ENCODE results near the gene ROBO3.

The ROBO3 gene

DNA sequence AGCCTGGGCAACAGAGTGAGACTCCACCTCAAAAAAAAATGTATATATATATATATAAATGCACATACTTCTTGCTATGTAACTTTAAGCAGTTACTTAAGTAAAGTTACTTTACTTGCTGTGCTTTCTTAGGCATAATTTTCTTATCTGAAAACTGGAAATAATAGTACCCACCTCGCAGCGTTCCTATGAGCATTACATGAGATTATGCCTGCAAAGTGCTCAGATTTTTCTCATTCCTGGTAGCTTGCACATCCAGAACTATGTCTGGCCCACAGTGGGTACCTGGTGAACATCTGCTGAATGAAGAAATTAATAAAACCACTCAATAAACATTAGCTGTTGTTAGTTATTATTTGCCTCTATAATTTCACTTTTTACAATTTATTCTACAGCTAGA, 6.1 kb upstream of the ROBO3 start:
- TF ChIP-seq, protein P1, sequence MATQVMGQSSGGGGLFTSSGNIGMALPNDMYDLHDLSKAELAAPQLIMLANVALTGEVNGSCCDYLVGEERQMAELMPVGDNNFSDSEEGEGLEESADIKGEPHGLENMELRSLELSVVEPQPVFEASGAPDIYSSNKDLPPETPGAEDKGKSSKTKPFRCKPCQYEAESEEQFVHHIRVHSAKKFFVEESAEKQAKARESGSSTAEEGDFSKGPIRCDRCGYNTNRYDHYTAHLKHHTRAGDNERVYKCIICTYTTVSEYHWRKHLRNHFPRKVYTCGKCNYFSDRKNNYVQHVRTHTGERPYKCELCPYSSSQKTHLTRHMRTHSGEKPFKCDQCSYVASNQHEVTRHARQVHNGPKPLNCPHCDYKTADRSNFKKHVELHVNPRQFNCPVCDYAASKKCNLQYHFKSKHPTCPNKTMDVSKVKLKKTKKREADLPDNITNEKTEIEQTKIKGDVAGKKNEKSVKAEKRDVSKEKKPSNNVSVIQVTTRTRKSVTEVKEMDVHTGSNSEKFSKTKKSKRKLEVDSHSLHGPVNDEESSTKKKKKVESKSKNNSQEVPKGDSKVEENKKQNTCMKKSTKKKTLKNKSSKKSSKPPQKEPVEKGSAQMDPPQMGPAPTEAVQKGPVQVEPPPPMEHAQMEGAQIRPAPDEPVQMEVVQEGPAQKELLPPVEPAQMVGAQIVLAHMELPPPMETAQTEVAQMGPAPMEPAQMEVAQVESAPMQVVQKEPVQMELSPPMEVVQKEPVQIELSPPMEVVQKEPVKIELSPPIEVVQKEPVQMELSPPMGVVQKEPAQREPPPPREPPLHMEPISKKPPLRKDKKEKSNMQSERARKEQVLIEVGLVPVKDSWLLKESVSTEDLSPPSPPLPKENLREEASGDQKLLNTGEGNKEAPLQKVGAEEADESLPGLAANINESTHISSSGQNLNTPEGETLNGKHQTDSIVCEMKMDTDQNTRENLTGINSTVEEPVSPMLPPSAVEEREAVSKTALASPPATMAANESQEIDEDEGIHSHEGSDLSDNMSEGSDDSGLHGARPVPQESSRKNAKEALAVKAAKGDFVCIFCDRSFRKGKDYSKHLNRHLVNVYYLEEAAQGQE (IDR thresholded peaks at IDR 0.05; ENCODE audit: insufficient read depth in 1 of 2, low read depth in 2 of 2, low read length in 2 of 2), result no peak
- TF ChIP-seq POLR2AphosphoS5 (IDR thresholded peaks at IDR 0.05; ENCODE audit: low read depth, low read length) (no peak), TAF1 (IDR thresholded peaks at IDR 0.05; ENCODE audit: borderline replicate concordance, insufficient read depth, low read length) (no peak), SIN3A (IDR thresholded peaks at IDR 0.05; ENCODE audit: borderline replicate concordance, insufficient read depth, low read length) (no peak), FOXP2 (optimal IDR thresholded peaks at IDR 0.05; ENCODE audit: borderline replicate concordance, extremely low read depth, extremely low read length, insufficient read depth) (no peak)

DNA sequence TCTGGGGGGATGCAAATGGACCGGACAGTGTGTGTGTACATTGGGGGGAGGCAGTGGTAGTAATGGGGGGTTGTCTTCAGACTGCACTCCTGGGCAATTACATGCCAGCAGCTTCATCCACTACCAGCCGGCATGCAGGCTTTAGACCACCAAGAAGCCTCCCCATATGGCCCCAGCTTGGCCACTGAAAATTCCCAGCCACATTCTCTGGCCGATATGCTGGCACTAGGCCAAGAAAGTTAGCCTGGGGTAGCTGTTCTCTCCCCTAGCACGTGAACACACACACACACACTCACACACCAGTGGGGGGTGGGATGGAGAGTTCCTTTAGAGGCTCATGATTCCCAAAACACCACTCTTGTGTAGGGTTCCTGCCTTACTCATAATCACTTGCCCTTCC, 3.6 kb upstream of the ROBO3 start:
- TF ChIP-seq POLR2AphosphoS5 (IDR thresholded peaks at IDR 0.05; ENCODE audit: low read depth, low read length) (no peak), FOXP2 (optimal IDR thresholded peaks at IDR 0.05; ENCODE audit: borderline replicate concordance, extremely low read depth, extremely low read length, insufficient read depth) (no peak), SIN3A (IDR thresholded peaks at IDR 0.05; ENCODE audit: borderline replicate concordance, insufficient read depth, low read length) (no peak)

DNA sequence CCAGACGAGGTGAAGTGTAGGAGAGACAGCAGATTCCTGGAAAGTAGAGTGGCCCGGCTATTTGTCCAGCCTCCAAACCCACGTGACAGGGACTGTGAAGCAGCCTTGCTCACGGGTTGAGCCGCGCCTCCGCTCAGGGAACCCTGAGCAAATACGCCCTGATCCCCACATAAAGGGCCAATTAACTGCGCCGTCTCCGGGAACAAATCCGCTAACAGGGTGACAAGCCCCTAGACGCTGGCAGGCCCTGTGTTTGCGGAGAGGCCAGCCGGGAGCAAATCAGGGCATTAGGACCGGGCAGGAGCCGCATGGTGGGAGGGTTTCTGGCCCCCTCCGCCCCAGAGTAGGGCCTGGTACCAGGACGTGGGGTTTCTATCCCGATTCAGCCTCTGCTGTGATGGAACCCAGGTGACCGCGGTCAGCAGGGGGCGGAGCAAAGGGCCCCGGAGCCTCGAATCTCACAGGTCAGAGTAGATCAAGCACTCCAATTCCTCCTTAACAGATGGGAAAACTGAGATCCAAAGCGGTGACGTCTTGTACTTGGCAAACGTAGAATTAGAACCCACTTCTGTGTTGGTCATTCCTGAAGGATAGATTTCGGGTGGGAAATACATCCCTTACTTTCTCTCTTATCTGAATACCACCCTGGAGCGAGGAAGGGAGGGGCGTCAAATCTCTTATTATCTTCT, 2.0 kb upstream of the ROBO3 start:
- TF ChIP-seq, protein P1 (IDR thresholded peaks at IDR 0.05; ENCODE audit: insufficient read depth in 1 of 2, low read depth in 2 of 2, low read length in 2 of 2), result no peak
- TF ChIP-seq TAF1 (IDR thresholded peaks at IDR 0.05; ENCODE audit: borderline replicate concordance, insufficient read depth, low read length) (no peak), FOXP2 (optimal IDR thresholded peaks at IDR 0.05; ENCODE audit: borderline replicate concordance, extremely low read depth, extremely low read length, insufficient read depth) (no peak), SIN3A (IDR thresholded peaks at IDR 0.05; ENCODE audit: borderline replicate concordance, insufficient read depth, low read length) (no peak), POLR2AphosphoS5 (IDR thresholded peaks at IDR 0.05; ENCODE audit: low read depth, low read length) (no peak)

DNA sequence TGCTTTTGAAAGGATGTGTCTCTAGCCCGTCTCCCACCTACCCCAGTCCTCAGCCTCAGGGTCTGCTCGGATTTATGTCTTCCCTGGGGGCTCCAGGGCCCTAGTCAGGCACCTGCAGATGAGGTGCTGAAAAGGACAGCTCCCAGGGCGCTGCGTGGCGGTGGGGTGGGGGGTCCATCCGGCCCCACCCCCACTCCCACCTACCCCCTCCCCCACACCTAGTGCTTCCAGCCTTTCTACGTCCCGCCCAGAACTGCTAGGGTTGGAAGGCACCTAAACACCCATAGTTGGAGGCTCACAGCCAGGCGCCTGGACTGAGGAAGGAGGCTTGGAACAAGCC, 1.4 kb upstream of the ROBO3 start:
- TF ChIP-seq SIN3A (IDR thresholded peaks at IDR 0.05; ENCODE audit: borderline replicate concordance, insufficient read depth, low read length) (no peak), TAF1 (IDR thresholded peaks at IDR 0.05; ENCODE audit: borderline replicate concordance, insufficient read depth, low read length) (no peak), FOXP2 (optimal IDR thresholded peaks at IDR 0.05; ENCODE audit: borderline replicate concordance, extremely low read depth, extremely low read length, insufficient read depth) (no peak), POLR2AphosphoS5 (IDR thresholded peaks at IDR 0.05; ENCODE audit: low read depth, low read length) (no peak)
- TF ChIP-seq, protein P1 (IDR thresholded peaks at IDR 0.05; ENCODE audit: insufficient read depth in 1 of 2, low read depth in 2 of 2, low read length in 2 of 2), result peak; percentile 71 to 86

DNA sequence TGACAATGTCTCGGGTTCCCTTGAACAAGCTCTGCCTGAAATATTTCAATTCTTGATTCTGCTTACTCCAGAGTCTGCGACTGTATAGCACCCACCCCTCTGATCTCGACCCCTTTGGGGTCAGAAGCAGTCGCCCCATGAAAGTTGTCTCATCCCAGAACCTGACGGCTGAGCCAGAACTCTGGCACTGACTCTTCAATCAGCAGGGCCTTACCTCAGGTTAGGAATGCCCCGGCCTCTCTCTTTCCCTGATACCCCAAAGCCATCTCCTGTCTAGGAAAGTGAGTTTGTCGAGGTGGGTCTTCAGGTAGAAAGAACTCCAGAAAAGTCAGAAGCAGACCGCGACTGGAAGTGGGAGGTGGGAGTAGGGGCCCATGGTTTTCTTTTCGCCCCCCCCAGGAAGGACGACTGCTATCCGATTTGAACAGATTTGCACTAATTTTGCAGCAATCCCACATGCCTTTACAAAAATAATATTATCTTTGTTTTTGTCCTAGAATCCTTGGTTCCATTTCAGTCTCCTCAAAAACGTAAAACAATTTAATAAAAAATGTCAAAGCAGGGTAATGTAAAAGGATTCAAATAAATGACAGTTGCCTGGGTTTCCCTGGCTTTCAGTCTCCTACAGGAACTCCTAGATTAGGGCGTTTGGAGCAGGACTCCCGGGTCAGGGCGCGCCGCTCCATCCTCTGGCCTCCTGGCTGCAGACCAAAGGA, 898 bp upstream of the ROBO3 start:
- TF ChIP-seq, protein P1 (IDR thresholded peaks at IDR 0.05; ENCODE audit: insufficient read depth in 1 of 2, low read depth in 2 of 2, low read length in 2 of 2), result no peak
- no peak for TF ChIP-seq FOXP2 (optimal IDR thresholded peaks at IDR 0.05; ENCODE audit: borderline replicate concordance, extremely low read depth, extremely low read length, insufficient read depth)
- no peak for TF ChIP-seq SIN3A (IDR thresholded peaks at IDR 0.05; ENCODE audit: borderline replicate concordance, insufficient read depth, low read length)
- no peak for TF ChIP-seq TAF1 (IDR thresholded peaks at IDR 0.05; ENCODE audit: borderline replicate concordance, insufficient read depth, low read length)
- TF ChIP-seq POLR2AphosphoS5 (IDR thresholded peaks at IDR 0.05; ENCODE audit: low read depth, low read length), result no peak
